Activated naive CD8-positive, alpha-beta T cell treated with anti-CD3 and anti-CD28 coated beads, Interleukin-2, amount 10 ng/mL, durations not matched to agents 7 days and 5 days (primary cell): ENCODE measurements around the gene ATP13A5. TPM values are rescaled to one million over a fixed set of nuclear protein-coding genes. Genes with fewer than 3 reads are reported as not detected.

Experiments
- ATAC-seq: fragments of 150-1000 bp; cut with Tn5 transposase; one replicate; pipeline ENCODE4 v1.10.0; 2021; ENCODE audit warnings: low read depth, moderate library complexity
- POLR2A ChIA-PET: fragments of 350-600 bp; sonication (Branson Sonifier 250); formaldehyde crosslinking; loops from one replicate; lab custom pipeline; 2021; ENCODE audit warnings: antibody characterized with exemption; lab: Charles Lee
- DNase-seq: peaks from one replicate; pipeline ENCODE4 v3.0.0; 2021
- H3K27ac Mint-ChIP-seq: one replicate; pipeline ENCODE4 v1.8.0; 2022; ENCODE audit warnings: mild to moderate bottlenecking, mixed read lengths
- H3K27me3 Mint-ChIP-seq: one replicate; pipeline ENCODE4 v1.8.0; 2022; ENCODE audit warnings: mild to moderate bottlenecking, moderate library complexity, mixed read lengths
- H3K36me3 Mint-ChIP-seq: one replicate; pipeline ENCODE4 v1.8.0; 2021; ENCODE audit warnings: mild to moderate bottlenecking, mixed read lengths
- H3K4me1 Mint-ChIP-seq: one replicate; pipeline ENCODE4 v1.8.0; 2021; ENCODE audit warnings: mixed read lengths
- H3K4me3 Mint-ChIP-seq: one replicate; pipeline ENCODE4 v1.8.0; 2022; ENCODE audit warnings: mild to moderate bottlenecking, moderate library complexity, mixed read lengths
- H3K9me3 Mint-ChIP-seq: one replicate; pipeline ENCODE4 v1.8.0; 2021; ENCODE audit warnings: mixed read lengths
- total RNA-seq, 2 experiments: library from RNA; stranded (reverse); gene quantifications; one replicate each; pipeline ENCODE4 v1.2.3, GENCODE V29; 2021

ATP13A5 gene
- total RNA-seq, 2 experiments from 2014 or later = not detected

DNA sequence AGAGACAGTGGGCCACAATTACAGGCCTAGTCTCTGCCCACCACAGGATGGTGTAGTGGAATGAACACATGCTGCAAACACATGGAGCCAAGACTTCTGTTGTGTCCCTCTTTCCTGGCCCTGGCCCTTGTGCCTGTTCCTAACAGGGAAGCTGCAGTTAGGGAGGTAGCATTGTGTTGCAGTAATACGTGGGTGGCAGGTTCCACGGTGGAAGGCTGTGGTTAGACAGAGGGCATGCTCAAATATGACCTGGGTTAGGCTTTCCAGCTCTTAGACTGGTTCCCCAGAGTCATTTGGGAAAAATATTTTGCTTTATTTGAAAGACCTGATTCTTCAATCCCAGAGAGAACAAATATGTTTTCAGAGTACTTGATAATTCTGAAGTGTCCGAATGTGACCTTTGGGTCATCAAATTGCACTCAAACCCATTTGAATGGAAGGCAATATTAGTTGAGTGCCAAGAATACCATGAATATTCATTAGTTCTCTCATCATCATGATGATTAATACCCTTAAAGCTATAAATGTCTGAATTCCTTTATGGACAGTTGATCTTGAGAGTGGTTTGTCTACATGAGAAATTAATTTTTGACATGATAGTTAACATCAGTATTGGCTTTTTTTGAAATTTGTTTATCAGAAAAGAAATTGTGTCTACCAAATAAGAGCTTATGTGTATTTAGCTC is 109.1 kb downstream of the ATP13A5 start:
- Mint-ChIP-seq H3K27ac (no peak overlapping the region), H3K27me3 (no peaks in the 10 kb centered on the region), H3K9me3 (no peaks in the 10 kb centered on the region), H3K4me3 (no peak overlapping the region), H3K4me1 (no peaks in the 10 kb centered on the region), H3K36me3 (no peaks in the 10 kb centered on the region)
- no peak for ATAC-seq
- DNase-seq = no peak
- POLR2A ChIA-PET = no interaction called here

DNA sequence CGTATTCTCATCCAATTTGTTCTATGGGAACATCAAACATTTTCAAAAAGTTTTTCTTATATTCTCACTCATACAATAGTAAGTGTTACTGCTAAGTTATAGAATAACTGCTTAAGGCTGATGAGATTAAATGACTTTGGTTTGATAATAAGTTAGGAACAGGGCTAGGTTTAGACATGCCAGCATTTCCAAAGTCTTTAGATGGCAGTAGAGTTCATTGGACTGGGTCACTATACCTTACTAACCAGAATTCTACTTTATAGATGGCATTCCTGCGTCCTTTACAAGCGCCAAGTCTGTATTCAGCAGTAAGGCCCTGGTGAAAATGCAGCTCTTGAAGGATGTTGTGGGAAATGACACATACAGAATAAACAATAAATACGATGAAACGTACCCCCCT is 115.8 kb downstream of the ATP13A5 start:
- no peak for DNase-seq
- no peak for ATAC-seq
- POLR2A ChIA-PET = no interaction called here
- H3K27ac Mint-ChIP-seq = no peak overlapping the region
- H3K36me3 Mint-ChIP-seq = no peaks in the 10 kb centered on the region
- H3K4me1 Mint-ChIP-seq = no peaks in the 10 kb centered on the region
- no peaks in the 10 kb centered on the region for H3K27me3 Mint-ChIP-seq
- no peaks in the 10 kb centered on the region for H3K9me3 Mint-ChIP-seq
- H3K4me3 Mint-ChIP-seq = no peak overlapping the region

DNA sequence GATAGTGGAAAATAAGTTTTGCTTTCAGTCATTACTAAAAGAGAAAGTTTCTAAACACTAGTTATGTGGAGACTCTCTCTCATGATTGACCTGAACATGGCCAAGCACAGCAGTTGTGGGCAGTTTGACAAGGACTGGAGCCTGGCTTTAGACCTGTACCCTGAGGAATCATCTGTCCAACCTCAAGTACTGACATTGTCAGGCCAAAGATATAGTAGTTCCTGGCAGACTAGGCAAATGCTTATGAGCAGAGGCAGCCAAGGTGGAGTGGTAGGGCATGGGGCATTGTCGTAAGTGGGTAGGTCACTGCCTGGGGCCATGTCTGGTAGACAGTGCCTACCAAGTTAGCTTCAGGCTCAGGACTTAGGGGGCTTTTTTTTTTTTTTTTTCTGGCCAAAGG is 116.6 kb downstream of the ATP13A5 start:
- Mint-ChIP-seq H3K4me1 (no peaks in the 10 kb centered on the region), H3K27me3 (no peaks in the 10 kb centered on the region), H3K9me3 (no peaks in the 10 kb centered on the region), H3K36me3 (no peaks in the 10 kb centered on the region), H3K4me3 (no peak overlapping the region), H3K27ac (no peak overlapping the region)
- no peak for ATAC-seq
- DNase-seq = no peak
- POLR2A ChIA-PET = no interaction called here

DNA sequence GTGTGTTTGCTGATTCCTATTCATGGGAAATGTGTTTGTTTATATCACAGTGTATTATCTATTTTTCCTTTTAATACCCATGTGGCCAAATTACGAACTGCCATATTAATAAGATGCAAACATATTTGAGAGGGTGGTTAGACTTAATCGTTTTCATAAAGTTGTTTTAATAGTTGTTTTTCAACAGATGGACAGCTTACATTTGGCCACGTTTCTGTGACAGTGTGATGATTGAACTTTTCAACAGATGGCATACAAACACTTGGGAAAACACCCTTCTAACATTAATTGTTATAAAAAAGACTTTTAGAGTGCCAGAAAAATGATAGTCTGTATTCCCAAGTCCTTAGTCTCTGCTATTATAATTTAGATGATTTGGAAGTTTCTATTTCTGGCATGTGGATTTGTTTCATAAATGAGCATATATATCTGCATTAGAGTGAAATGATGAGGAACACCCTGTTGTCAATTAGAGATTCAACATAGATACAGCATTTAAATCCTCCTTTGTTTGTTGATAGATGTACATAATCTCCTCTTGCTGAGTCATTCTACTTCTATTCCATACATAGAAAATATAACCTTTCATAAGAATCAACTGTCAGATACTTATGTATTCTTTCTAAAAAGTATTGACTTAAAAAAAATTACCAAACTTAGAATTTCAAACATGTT is 124.4 kb downstream of the ATP13A5 start:
- H3K36me3 Mint-ChIP-seq = no peaks in the 10 kb centered on the region
- H3K27me3 Mint-ChIP-seq = peaks cover 2% of the 10 kb centered on the region
- no peaks in the 10 kb centered on the region for H3K4me1 Mint-ChIP-seq
- POLR2A ChIA-PET = no interaction called here
- no peak overlapping the region for H3K4me3 Mint-ChIP-seq
- DNase-seq = no peak
- H3K9me3 Mint-ChIP-seq = peaks cover 6% of the 10 kb centered on the region
- H3K27ac Mint-ChIP-seq = no peak overlapping the region
- ATAC-seq = no peak

- Mint-ChIP-seq H3K4me3 (no peak overlapping the region), H3K9me3 (peaks cover 13% of the 10 kb centered on the region), H3K27ac (no peak overlapping the region), H3K27me3 (no peaks in the 10 kb centered on the region), H3K36me3 (no peaks in the 10 kb centered on the region), H3K4me1 (no peaks in the 10 kb centered on the region)
- POLR2A ChIA-PET = no interaction called here
- ATAC-seq (no peak), DNase-seq (no peak)
Measured at GRCh38 chr3:193250492-193250891, 128.1 kb downstream of the ATP13A5 start.

- ATAC-seq (no peak), DNase-seq (no peak)
- H3K9me3 Mint-ChIP-seq = peaks cover 13% of the 10 kb centered on the region
- H3K4me1 Mint-ChIP-seq = no peaks in the 10 kb centered on the region
- H3K4me3 Mint-ChIP-seq = no peak overlapping the region
- no peaks in the 10 kb centered on the region for H3K27me3 Mint-ChIP-seq
- H3K36me3 Mint-ChIP-seq = no peaks in the 10 kb centered on the region
- H3K27ac Mint-ChIP-seq = no peak overlapping the region
- POLR2A ChIA-PET = no interaction called here
Measured at GRCh38 chr3:193248848-193249468, 129.6 kb downstream of the ATP13A5 start.

- ATAC-seq = no peak
- DNase-seq = no peak
Measured at GRCh38 chr3:193243571-193243970, 135.0 kb downstream of the ATP13A5 start.

GRCh38 chr3:193241716-193242115 is 136.8 kb downstream of the ATP13A5 start:
- POLR2A ChIA-PET = no interaction called here
- DNase-seq (no peak), ATAC-seq (no peak)
- Mint-ChIP-seq H3K9me3 (no peaks in the 10 kb centered on the region), H3K36me3 (no peaks in the 10 kb centered on the region), H3K27ac (no peak overlapping the region), H3K27me3 (peaks cover 41% of the 10 kb centered on the region), H3K4me3 (peak overlapping the region; percentile 14), H3K4me1 (peaks cover 2% of the 10 kb centered on the region)

More at GRCh38 chr3:193243571-193243970, 135.0 kb downstream of the ATP13A5 start:
- H3K27me3 Mint-ChIP-seq = peaks cover 36% of the 10 kb centered on the region
- H3K9me3 Mint-ChIP-seq = peaks cover 3% of the 10 kb centered on the region
- H3K4me1 Mint-ChIP-seq = peaks cover 2% of the 10 kb centered on the region
- no peaks in the 10 kb centered on the region for H3K36me3 Mint-ChIP-seq
- POLR2A ChIA-PET = no interaction called here
- no peak overlapping the region for H3K27ac Mint-ChIP-seq
- H3K4me3 Mint-ChIP-seq = no peak overlapping the region

DNA sequence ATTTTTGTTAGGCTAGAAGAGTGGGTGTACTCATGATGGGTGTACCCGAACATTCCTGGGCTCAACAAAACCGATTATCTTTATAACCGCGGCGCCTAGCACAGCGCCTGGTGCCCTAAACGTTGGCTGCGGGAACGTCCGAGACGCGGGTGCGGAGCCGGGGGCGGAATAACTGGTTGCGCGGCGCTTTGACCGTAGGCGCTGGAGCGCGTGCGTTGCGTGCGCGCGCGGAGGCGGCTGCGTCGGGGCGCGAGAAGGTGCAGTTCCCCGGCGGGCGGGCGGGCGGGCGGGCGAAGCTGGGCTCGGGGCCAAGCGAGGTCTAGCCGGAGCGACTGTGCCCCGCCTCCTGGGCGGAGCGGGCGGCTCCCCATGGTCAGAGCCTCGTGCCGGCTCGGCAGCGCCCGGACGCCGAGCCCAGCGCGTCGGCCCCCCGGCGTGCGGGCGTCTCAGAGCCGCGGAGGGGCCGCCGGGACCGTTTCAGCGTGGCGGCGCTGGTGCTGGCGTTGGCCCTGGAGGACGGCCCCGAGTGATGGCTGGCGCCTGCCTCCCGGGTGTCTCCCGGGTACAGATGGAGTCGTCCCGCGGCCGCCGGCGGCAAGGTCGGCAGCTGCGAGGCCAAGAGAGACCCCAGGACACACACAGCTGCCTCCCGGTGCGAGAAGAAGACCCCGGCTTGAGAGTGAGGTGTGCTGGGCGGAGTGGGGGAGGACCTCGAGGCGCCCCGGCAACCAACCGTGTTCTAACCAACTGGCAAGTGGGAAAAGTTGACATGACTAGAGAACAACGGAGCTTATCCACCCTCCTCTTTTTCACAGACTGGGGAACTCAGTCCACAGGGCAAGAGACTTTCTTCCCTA is 137.5 kb downstream of the ATP13A5 start, which contains the start of gene PLAAT1:
Gene PLAAT1, plus strand, starts transcription at position 373 of the 857 bp plus-strand sequence. CDS start 14,429 bp downstream, outside the sequence.
- no peaks in the 10 kb centered on the region for H3K36me3 Mint-ChIP-seq
- no peak within 1 kb of the TSS for H3K27ac Mint-ChIP-seq
- H3K4me1 Mint-ChIP-seq = peaks cover 2% of the 10 kb centered on the region
- peak within 1 kb of the TSS; percentile 46 for H3K4me3 Mint-ChIP-seq
- POLR2A ChIA-PET = no interaction called here
- H3K27me3 Mint-ChIP-seq = peaks cover 41% of the 10 kb centered on the region
- H3K9me3 Mint-ChIP-seq = no peaks in the 10 kb centered on the region
- DNase-seq (peak; percentile 32), ATAC-seq (peak; percentile 56)

GRCh38 chr3:193240436-193240849 is 138.1 kb downstream of the ATP13A5 start:
- Mint-ChIP-seq H3K4me3 (peak overlapping the region; percentile 46), H3K4me1 (peaks cover 2% of the 10 kb centered on the region), H3K27ac (no peak overlapping the region), H3K36me3 (no peaks in the 10 kb centered on the region), H3K27me3 (peaks cover 41% of the 10 kb centered on the region), H3K9me3 (no peaks in the 10 kb centered on the region)
- POLR2A ChIA-PET = no interaction called here
- DNase-seq (no peak), ATAC-seq (no peak)

GRCh38 chr3:193237030-193237429 is 141.5 kb downstream of the ATP13A5 start:
- Mint-ChIP-seq H3K9me3 (no peaks in the 10 kb centered on the region), H3K4me1 (peaks cover 2% of the 10 kb centered on the region), H3K27ac (no peak overlapping the region), H3K4me3 (no peak overlapping the region), H3K36me3 (no peaks in the 10 kb centered on the region), H3K27me3 (peaks cover 33% of the 10 kb centered on the region)
- ATAC-seq (no peak), DNase-seq (no peak)
- POLR2A ChIA-PET = no interaction called here

DNA sequence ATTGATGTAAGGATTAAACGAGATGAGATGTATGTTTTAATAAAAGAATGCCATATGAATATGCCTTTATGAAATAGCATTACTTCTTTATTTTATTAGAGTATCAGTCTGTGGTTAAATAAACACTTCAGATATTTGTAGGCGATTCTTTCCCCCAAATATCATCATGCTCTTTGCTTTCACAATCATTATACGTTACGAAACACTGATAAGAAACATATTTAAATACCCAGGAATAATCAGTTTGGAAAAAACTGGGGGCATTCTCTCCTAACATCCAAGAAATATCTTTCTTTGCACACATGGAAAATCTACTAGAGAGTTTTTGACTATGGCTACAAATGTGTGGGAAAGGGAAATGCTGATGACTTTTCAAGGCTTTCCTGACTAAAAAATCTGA is 142.0 kb downstream of the ATP13A5 start:
- Mint-ChIP-seq H3K4me3 (no peak overlapping the region), H3K27me3 (peaks cover 29% of the 10 kb centered on the region), H3K9me3 (no peaks in the 10 kb centered on the region), H3K4me1 (peaks cover 2% of the 10 kb centered on the region), H3K36me3 (no peaks in the 10 kb centered on the region), H3K27ac (no peak overlapping the region)
- DNase-seq = no peak
- no peak for ATAC-seq
- POLR2A ChIA-PET = no interaction called here

DNA sequence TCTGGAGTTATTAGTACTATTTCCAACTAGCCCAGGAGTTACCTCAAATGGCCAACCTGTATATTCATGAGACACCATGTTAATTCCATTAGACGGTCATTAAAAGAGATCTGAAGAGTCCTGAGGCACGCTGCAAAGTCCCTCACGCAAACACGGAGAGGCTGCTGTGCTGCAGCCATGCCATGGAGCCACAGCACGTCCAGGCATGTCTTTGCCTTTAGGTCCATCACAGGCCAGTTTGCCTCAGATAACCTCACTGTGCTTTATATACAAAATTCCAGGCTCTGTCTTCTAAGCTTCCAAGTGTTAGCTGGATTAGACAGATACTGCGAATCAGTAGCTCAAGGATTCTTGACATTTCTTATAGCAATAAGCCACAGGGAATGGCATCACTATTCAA is 147.4 kb downstream of the ATP13A5 start:
- Mint-ChIP-seq H3K36me3 (no peaks in the 10 kb centered on the region), H3K4me3 (no peak overlapping the region), H3K27ac (no peak overlapping the region), H3K27me3 (peaks cover 4% of the 10 kb centered on the region), H3K9me3 (no peaks in the 10 kb centered on the region), H3K4me1 (no peaks in the 10 kb centered on the region)
- no peak for ATAC-seq
- no peak for DNase-seq
- POLR2A ChIA-PET = no interaction called here
